ENCODE results near the gene OSTF1.

OSTF1 gene

GRCh38 chr9:75168270-75169178 is 80.2 kb downstream of the OSTF1 start:
- DNase-seq = no peak

GRCh38 chr9:75169623-75170022 is 81.3 kb downstream of the OSTF1 start:
- DNase-seq = peak; percentile 63

- DNase-seq = peak; percentile 83
Measured at GRCh38 chr9:75170898-75171360, 82.6 kb downstream of the OSTF1 start.

- DNase-seq = no peak
Measured at GRCh38 chr9:75175395-75175794, 87.1 kb downstream of the OSTF1 start.

GRCh38 chr9:75176037-75176436 is 87.7 kb downstream of the OSTF1 start:
- DNase-seq = no peak

GRCh38 chr9:75181750-75182149 is 93.4 kb downstream of the OSTF1 start:
- DNase-seq = peak; percentile 52

- no peak for DNase-seq
Measured at GRCh38 chr9:75183306-75183705, 95.0 kb downstream of the OSTF1 start.

GRCh38 chr9:75184471-75184870 is 96.2 kb downstream of the OSTF1 start:
- peak; percentile 2 for DNase-seq

- DNase-seq = peak; percentile 48
Measured at GRCh38 chr9:75185585-75186170, 97.4 kb downstream of the OSTF1 start.

GRCh38 chr9:75186767-75187380 is 98.6 kb downstream of the OSTF1 start:
- peak; percentile 23 for DNase-seq

- no peak for DNase-seq
Measured at GRCh38 chr9:75188756-75189155, 100.4 kb downstream of the OSTF1 start.

- no peak for DNase-seq
Measured at GRCh38 chr9:75190762-75191161, 102.4 kb downstream of the OSTF1 start.
